Neural cell (in vitro differentiated cells): Measurements from ENCODE around the gene PLAAT5.

ENCODE experiments used
- EZH2 ChIP-seq: fragments of 200-600, 300-800 bp; shearing (Covaris generic), sonication (generic); IDR thresholded peaks from 2 replicates; pipeline ENCODE4 v1.6.1; 2014; ENCODE audit warnings: antibody characterized with exemption, low read length, borderline replicate concordance, mild to moderate bottlenecking; ENCODE audit not compliant: insufficient read depth, poor library complexity, severe bottlenecking
- POLR2AphosphoS5 ChIP-seq: IDR thresholded peaks from 2 replicates; pipeline ENCODE4 v1.6.1; 2012
- TF ChIP-seq, protein P1 (sequence below): fragments of 450-650 bp; IDR thresholded peaks from 2 replicates; pipeline ENCODE4 v1.5.1; 2014; ENCODE audit warnings: antibody characterized with exemption, mild to moderate bottlenecking, moderate library complexity; ENCODE audit not compliant: poor library complexity, severe bottlenecking

DNA sequence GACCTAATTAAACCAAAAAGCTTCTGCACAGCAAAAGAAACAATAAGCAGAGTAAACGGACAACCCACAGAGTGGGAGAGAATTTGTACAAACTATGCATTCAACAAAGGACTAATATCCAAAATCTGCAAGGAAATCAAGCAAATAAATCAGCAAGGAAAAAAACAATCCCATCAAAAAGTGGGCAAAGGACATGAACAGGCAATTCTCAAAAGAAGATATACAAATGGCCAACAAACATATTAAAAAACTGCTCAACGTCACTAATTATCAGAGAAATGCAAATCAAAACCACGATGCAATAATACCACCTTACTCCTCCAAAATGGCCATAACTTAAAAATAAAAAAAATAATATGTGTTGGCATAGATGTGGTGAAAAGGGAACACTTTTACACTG lies 5.2 kb downstream of the PLAAT5 start:
- TF ChIP-seq, protein P1, sequence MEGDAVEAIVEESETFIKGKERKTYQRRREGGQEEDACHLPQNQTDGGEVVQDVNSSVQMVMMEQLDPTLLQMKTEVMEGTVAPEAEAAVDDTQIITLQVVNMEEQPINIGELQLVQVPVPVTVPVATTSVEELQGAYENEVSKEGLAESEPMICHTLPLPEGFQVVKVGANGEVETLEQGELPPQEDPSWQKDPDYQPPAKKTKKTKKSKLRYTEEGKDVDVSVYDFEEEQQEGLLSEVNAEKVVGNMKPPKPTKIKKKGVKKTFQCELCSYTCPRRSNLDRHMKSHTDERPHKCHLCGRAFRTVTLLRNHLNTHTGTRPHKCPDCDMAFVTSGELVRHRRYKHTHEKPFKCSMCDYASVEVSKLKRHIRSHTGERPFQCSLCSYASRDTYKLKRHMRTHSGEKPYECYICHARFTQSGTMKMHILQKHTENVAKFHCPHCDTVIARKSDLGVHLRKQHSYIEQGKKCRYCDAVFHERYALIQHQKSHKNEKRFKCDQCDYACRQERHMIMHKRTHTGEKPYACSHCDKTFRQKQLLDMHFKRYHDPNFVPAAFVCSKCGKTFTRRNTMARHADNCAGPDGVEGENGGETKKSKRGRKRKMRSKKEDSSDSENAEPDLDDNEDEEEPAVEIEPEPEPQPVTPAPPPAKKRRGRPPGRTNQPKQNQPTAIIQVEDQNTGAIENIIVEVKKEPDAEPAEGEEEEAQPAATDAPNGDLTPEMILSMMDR, result no peak
- TF ChIP-seq EZH2, result no peak
- no peak for TF ChIP-seq POLR2AphosphoS5
